Colonic mucosa (tissue), 4 donors: ENCODE measurements around the gene AP4M1. TPM values are rescaled to one million over a fixed set of nuclear protein-coding genes. Genes with fewer than 3 reads are reported as not detected.

Experiments
- DNase-seq: peaks from one replicate; pipeline ENCODE4 v3.0.0-alpha.2; 2020
- H3K27ac ChIP-seq: fragments of 200-600 bp; one replicate; pipeline ENCODE4 v1.8.0; 2021
- H3K27me3 ChIP-seq: fragments of 200-600 bp; one replicate; pipeline ENCODE4 v1.8.0; 2021
- H3K36me3 ChIP-seq: fragments of 200-600 bp; one replicate; pipeline ENCODE4 v1.8.0; 2021
- H3K4me1 ChIP-seq: fragments of 200-600 bp; one replicate; pipeline ENCODE4 v1.8.0; 2021; ENCODE audit warnings: mild to moderate bottlenecking
- H3K4me3 ChIP-seq: fragments of 200-600 bp; one replicate; pipeline ENCODE4 v1.8.0; 2021
- H3K9ac ChIP-seq, 2 donors: one replicate each; pipeline ENCODE4 v1.7.0; 2013; ENCODE audit warnings: control low read depth in 2 of 2, low read depth in 2 of 2, low read length in 2 of 2
- H3K9me3 ChIP-seq: fragments of 200-600 bp; one replicate; pipeline ENCODE4 v1.8.0; 2021
- CTCF ChIP-seq: fragments of 200-600 bp; IDR thresholded peaks from one replicate; pipeline ENCODE4 v1.8.0; 2022; ENCODE audit warnings: antibody characterized with exemption, mild to moderate bottlenecking
- intact Hi-C: fragments of 100-400 bp; cut with DNase I; formaldehyde crosslinking; loops from one replicate; pipeline ENCODE4 v1.14.1; 2022
- total RNA-seq, 2 donors: library from RNA; stranded (reverse); fragmentation: NEBNext Ultra II Directional in 1 of 2; extraction: Animal tissue kit (Norgen Biotek cat#: 25700) in 1 of 2; gene quantifications; one replicate each; pipeline ENCODE4 v1.2.1, GENCODE V29; 2021
- donor health status: healthy.
- donor health status: DM: no; HTN: no; CAD: no.
- donor health status: DM: no; HTN: no; CAD: no.

The AP4M1 gene
- total RNA-seq, 2 donors from 2014 or later: 17.8 to 23.6 TPM

GRCh38 chr7:100095289-100095688 is 6.2 kb upstream of the AP4M1 start:
- Histone ChIP-seq H3K4me1 (peaks cover 5% of the 10 kb centered on the region), H3K9ac (no peak overlapping the region), H3K4me3 (no peak overlapping the region), H3K27me3 (no peaks in the 10 kb centered on the region), H3K9me3 (no peaks in the 10 kb centered on the region), H3K27ac (no peak overlapping the region), H3K36me3 (peaks cover 42% of the 10 kb centered on the region)
- TF ChIP-seq CTCF: no peak
- intact Hi-C loops: no loop called here
- no peak for DNase-seq

- no peak overlapping the region for H3K9ac ChIP-seq
- no peak for DNase-seq
- no peak for TF ChIP-seq CTCF
- H3K9me3 ChIP-seq: no peaks in the 10 kb centered on the region
- H3K36me3 ChIP-seq: peaks cover 42% of the 10 kb centered on the region
- H3K27ac ChIP-seq: no peak overlapping the region
- H3K27me3 ChIP-seq: no peaks in the 10 kb centered on the region
- intact Hi-C loops: no loop called here
- no peak overlapping the region for H3K4me3 ChIP-seq
- peaks cover 5% of the 10 kb centered on the region for H3K4me1 ChIP-seq
Measured at GRCh38 chr7:100095704-100096103, 5.7 kb upstream of the AP4M1 start.

- Histone ChIP-seq H3K9me3 (no peaks in the 10 kb centered on the region), H3K4me1 (peaks cover 5% of the 10 kb centered on the region), H3K9ac (no peak overlapping the region), H3K36me3 (peaks cover 32% of the 10 kb centered on the region), H3K27me3 (no peaks in the 10 kb centered on the region), H3K4me3 (no peak overlapping the region), H3K27ac (no peak overlapping the region)
- TF ChIP-seq CTCF: no peak
- intact Hi-C loops: no loop called here
- no peak for DNase-seq
Measured at GRCh38 chr7:100098913-100099312, 2.5 kb upstream of the AP4M1 start.

- intact Hi-C loops: no loop called here
- H3K27me3 ChIP-seq: no peaks in the 10 kb centered on the region
- TF ChIP-seq CTCF: no peak
Measured at GRCh38 chr7:100099452-100099851, 2.0 kb upstream of the AP4M1 start.

GRCh38 chr7:100100420-100101015 is 925 bp upstream of the AP4M1 start:
- TF ChIP-seq CTCF: no peak
- Histone ChIP-seq H3K9ac (peak overlapping the region; percentile 40 to 91), H3K27me3 (no peaks in the 10 kb centered on the region), H3K4me1 (peaks cover 5% of the 10 kb centered on the region), H3K36me3 (peaks cover 18% of the 10 kb centered on the region), H3K4me3 (peak overlapping the region; percentile 95), H3K27ac (peak overlapping the region; percentile 95), H3K9me3 (no peaks in the 10 kb centered on the region)
- peak; percentile 91 for DNase-seq
- intact Hi-C loops: no loop called here

More at GRCh38 chr7:100099452-100099851, 2.0 kb upstream of the AP4M1 start:
- Histone ChIP-seq H3K27ac (no peak overlapping the region), H3K9ac (peak overlapping the region in 1 of 2 donors; percentile 91), H3K9me3 (no peaks in the 10 kb centered on the region), H3K4me3 (peak overlapping the region; percentile 95), H3K4me1 (peaks cover 5% of the 10 kb centered on the region), H3K36me3 (peaks cover 29% of the 10 kb centered on the region)
- no peak for DNase-seq
